Stimulated activated CD8-positive, alpha-beta memory T cell treated with anti-CD3 and anti-CD28 coated beads, Interleukin-15, amount 100 ng/mL, for 4 hours (primary cell): ENCODE measurements around the gene GET3.

ENCODE experiments used
- DNase-seq, 2 donors: peaks; one replicate each; pipeline ENCODE4 v3.0.0-alpha.2; 2020; ENCODE audit warnings: low read depth in 2 of 2

Gene GET3

GRCh38 chr19:12752056-12752781 lies 14.9 kb downstream of the GET3 start:
- no peak for DNase-seq

GRCh38 chr19:12754465-12755196 lies 17.3 kb downstream of the GET3 start:
- no peak for DNase-seq

- no peak for DNase-seq
Measured at GRCh38 chr19:12756150-12756883, 19.0 kb downstream of the GET3 start.

DNA sequence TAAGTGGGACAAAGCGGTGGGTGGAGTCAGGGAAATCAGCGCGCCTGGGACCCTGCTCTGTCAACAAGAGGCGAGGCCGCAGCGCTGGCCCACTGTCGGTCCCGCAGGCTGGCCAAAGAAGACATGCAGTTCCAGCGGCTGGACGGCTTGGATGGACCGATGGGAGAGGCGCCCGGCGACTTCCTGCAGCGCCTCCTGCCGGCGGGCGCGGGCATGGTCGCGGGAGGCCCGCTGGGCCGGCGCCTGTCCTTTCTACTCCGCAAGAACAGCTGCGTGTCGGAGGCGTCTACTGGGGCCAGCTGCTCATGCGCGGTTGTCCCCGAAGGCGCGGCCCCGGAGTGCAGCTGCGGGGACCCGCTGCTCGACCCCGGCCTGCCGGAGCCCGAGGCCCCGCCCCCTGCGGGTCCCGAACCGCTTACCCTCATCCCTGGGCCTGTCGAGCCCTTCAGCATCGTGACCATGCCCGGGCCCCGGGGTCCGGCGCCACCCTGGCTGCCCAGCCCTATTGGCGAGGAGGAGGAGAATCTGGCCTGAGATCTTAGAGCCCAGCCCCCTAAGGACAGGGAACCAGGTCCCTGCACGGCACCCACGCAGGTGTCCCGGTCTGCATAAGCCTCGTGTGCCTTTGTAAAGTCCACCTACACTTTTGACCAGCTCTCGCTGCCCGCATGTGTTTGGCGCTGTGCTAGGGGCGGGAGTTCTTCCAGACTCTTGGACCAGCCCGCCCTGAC lies 20.4 kb downstream of the GET3 start:
- no peak for DNase-seq

DNA sequence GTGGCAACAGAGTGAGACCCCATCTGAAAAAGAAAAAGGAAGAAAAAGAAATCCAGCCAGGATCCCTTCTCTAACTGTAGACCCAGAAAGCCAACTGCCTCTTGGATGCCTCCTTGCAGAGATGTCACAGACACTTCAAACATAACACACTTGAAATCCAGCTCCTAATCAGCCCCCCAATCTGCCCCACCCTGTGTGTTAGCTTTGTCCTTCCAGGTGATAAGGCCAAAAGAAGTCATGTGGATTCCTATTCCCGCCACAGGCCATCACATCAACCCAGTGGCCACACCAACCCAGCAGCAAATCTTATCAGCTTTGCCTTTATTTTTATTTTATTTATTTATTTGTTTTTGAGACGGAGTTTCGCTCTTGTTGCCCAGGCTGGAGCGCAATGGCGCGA lies 22.4 kb downstream of the GET3 start:
- DNase-seq = no peak

- DNase-seq = no peak
Measured at GRCh38 chr19:12763100-12763499, 25.8 kb downstream of the GET3 start.

DNA sequence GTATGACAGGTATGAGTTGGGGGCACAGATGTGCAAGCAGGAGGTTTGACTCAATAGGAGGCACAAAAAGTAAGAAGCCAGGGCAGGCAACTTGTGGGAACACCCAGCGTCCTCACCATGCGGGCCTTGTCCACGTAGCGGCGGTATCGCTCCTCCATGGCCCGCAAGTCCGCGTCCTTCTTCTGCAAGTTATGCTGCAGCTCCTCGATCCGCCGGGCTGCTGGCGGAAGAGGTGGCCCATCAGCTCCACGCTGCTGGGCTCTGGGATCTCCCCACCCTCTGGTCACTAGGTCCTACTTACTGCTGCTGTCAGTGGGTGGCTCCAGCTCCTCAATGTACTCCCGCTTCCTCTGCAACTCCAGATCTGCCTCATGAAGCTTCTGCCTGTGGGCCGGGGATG lies 27.4 kb downstream of the GET3 start:
- no peak for DNase-seq

GRCh38 chr19:12766051-12766521 lies 28.8 kb downstream of the GET3 start:
- DNase-seq = peak in 1 of 2 donors; percentile 53

DNA sequence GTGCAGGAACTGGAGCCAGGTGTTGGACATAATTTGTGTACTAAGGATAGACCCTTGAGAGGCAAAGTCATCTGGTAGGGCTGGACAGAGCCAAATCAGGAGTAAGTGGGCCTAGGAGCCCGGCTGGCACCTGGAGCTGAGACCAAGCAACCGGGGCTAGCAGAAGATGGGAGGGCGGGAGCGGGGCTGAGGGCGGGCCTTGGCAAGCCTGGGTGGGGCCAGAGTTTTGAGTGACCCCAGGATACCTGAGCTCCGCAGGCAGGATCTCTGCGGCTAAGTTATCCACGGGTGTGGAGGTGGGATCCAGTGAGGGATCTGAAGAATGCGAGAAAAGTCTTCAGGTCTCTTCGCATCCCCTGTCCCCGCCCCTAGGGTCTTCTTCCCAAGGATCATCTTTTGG lies 29.9 kb downstream of the GET3 start:
- no peak for DNase-seq

- no peak for DNase-seq
Measured at GRCh38 chr19:12767666-12768065, 30.4 kb downstream of the GET3 start.

DNA sequence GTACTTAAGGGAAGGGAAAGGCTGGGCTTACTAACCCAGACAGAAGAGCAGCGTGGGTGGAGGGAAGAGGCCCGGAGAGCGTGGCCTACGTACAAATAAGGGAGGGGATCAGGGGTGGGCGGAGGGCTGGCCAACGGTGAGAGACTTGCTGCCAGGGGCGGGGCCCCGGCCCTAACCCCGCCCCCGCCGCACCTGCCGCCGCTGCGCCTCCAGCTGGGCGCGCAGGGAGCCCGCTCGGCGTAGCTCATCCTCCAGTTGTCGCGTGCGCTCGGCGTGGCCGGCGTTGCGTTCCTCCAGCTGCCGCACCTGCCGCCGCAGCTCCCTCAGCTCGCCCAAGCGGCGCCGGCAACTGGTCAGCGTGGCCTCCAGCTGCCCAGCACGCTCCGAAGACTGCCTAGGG lies 32.4 kb downstream of the GET3 start:
- no peak for DNase-seq

- DNase-seq = no peak
Measured at GRCh38 chr19:12770922-12771321, 33.6 kb downstream of the GET3 start.

GRCh38 chr19:12772323-12772722 lies 35.0 kb downstream of the GET3 start:
- DNase-seq = no peak

DNA sequence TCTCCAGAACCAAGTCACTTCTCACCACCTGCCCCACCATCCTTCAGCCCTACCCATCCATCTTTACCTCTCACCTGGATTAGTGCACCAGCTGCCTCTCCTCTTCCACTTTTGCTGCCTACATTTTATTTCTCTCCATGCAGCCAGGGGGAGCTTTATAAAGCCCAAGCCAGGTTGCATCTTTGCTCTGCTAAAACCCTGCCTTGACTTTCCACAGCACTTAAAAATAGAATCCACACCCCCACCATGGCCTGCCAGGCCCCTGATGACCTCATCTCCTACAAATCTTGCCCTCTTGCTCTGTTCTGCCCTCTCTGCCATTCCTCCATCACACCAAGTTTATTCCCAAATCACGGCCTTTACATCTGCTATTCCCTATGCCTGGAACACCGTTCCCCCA lies 36.3 kb downstream of the GET3 start:
- DNase-seq = no peak

GRCh38 chr19:12774588-12775555 lies 37.6 kb downstream of the GET3 start, which contains the start of gene HOOK2:
TSS of gene HOOK2 (minus strand) at chr19:12775552. CDS start at chr19:12775449, 103 bp downstream.
- no peak for DNase-seq

- peak in 1 of 2 donors; percentile 61 for DNase-seq
Measured at GRCh38 chr19:12777217-12778016, 40.1 kb downstream of the GET3 start.

GRCh38 chr19:12778017-12778904 lies 41.0 kb downstream of the GET3 start:
- no peak for DNase-seq

- DNase-seq = no peak
Measured at GRCh38 chr19:12778905-12779161, 41.5 kb downstream of the GET3 start.
